Suppressor macrophage treated with lipopolysaccharide for 1 hour (primary cell): ENCODE results near the gene ALDH1B1.
"Not testable (repeated sequence)": the region's sequence is repeated elsewhere in the genome, so short reads cannot be mapped to it uniquely, and the experiment has no call there.

ENCODE experiments used
- DNase-seq, 3 donors: peaks; one replicate each; pipeline ENCODE4 v3.0.0-alpha.2; 2020 to 2022

ALDH1B1 gene

DNA sequence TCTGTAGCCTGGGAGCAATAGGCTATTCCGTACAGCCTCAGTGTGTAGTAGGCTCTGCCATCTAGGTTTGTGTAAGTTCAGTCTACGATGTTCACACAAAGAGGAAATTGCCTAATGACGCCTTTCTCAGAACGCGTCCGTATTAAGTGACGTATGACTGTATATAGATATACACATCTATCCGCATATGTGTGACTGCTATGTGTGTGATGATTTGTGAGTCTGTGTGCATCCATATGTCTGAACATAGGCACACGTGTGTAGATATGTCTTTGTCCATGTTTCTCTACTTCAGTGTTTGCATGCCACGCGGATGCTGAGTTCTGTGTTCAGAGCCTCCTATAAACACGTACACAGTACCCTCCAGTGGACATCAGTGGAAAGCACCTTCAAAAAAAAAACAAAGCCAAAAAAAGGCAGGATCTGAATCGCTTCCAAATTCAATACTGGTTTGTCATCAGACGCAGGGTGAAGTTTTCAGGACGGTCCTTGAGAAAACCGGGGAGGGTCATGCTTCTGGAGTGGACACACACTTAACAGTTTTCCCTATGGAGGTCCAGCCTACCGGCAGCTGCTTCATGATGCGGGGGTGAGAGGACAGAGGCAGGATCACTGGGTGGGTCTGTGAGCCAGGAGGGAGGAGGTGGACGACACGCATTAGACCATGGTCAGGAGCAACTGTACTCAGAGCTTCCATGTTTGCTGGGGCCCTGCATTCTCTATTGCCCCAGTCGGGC lies 29.5 kb upstream of the ALDH1B1 start:
- DNase-seq: peak; percentile 63 to 76 (median 75)

DNA sequence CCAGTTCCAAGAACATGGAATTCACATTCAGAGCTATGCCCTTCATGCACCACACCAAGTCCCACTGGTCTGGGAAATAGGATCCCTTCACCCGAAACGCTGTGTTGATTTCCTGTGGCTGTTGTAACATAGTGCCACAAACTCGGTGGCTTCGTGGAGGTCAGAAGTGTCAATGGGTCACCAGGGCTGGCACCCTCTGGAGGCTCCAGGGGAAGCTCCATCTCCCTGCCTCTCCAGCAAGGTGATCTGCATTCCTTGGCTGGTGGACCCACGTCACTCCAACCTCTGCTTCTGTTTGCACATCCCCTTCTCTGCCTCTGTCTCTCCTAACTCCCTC lies 28.9 kb upstream of the ALDH1B1 start:
- no peak for DNase-seq

DNA sequence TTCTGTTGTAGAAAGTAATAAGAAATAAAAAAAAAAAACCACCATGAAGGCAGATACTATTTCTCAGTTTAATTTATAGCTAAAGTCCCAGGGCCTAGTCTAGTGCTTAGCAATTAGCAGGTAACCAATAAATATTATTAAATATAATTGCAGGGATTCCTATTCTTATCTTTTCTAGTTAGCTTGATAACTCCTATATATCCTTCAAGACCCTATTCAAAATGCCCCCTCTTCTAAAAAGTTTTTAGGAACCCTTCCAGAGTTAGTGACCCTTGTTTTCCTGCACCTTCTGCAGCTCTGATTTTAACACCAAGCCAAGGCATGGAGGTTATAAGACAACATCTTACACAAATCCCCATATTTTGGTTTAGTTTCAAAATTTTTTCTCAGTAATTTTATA lies 24.6 kb upstream of the ALDH1B1 start:
- DNase-seq: no peak

DNA sequence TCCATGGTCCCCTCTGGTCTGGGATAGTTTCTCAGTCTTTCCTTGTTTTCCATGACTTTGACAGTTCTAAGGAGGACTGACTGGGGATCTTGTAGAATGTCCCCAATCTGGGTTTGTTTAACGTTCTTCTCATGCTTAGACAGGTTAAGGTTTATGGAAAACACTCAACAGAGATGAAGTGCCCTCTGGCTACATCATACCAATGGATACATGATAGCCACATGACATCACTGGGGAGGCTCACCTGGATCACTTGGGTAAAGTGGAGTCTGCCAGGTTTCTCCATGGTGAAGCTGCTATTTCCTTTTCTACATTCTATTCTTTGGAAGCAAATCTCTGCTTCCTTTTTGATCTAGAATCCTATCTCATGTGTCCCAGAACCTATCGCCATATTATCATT lies 23.8 kb upstream of the ALDH1B1 start:
- no peak for DNase-seq

DNA sequence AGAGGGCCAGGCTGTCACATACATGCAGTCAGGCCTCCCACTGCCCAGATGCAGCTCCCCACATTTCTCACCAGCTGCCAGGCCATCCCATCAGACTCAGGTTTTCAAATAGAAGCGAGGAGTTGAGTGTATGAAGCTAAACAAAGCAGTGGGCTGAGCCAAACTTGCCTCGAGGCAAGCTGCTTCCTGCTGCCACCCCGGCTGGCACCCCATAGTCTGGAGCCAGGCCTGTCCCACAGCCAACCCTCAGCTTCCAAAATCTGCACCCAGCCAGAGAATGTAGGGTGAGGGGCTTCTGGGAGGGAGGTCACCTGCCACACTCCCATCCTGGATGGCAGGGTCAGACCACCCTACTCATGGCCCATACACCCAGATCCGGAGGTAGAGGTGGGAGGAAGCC lies 22.3 kb upstream of the ALDH1B1 start:
- no peak for DNase-seq

DNA sequence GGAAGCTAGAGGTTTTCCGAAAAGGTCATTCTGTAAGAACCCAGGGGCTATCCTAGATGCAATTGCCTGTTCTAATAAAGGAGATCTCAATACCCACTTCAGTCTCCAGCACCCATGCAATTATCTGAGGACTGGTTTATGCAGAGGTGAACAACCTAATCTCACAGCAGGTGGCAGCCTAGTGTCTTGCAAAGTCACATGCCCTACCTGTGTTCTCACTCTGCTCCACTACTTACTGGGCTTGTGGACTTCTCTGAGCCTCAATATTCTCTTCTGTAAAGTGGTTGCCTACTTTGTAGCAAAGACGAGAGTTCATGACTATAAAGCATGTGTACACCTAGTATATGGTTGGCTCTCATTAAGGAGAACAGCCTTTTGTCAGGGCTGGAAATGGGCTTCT lies 21.0 kb upstream of the ALDH1B1 start:
- DNase-seq: no peak

DNA sequence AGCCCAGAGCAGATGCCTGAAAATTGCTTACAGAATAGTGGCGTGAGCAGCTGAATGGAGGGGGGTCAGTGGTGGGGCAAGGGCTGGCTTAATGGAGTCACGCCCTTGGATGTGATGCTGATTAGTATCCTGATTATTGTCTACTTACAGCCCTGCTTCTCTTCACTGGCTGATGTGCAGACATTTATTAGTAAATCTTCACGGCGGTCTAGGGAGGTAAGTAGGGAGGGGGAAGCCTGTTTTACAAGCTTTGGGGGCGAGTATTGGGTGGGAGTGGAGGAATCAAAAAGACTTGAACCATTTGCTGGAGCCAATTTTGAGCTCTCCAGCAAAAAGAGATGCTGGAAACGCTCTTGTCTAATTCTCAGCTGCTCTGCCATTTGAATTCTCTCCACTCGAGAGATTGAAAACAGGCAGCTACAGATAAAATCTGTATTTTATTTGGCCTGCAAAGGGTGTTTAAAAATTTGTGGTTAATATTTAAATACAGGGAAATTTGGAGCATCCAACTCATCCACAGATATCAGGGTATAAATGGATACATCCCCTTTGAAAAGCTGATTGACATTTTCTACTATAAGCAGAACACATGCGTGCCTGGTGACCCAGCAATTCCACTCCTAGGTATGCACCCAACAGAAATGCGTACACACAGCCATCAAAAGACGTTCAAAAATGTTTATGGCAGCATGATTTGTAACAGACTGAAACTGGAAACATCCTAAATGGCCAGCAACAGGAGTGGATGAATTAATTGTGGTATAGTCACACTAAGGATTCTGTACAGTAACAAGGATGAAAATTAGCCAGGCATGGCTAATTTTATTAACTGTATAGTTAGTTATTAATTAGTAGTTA lies 19.5 kb upstream of the ALDH1B1 start:
- DNase-seq: no peak

DNA sequence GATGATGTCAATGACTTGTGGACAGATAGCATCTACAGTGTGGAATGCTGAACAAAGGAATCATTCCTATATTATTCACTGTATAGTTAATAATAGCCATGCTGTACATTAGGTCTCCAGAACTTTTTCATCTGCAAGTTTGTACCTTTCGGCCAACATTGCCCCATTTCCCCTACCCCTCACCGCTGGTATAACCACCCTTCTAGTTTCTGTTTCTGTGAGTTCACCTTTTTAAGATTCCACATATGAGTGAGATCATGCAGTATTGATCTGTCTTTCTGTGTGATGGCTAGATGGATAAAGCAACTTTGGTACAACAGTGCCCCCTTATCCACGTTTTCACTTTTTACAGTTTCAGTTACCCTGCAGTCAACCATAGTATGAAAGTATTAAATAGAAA lies 18.8 kb upstream of the ALDH1B1 start:
- no peak for DNase-seq

DNA sequence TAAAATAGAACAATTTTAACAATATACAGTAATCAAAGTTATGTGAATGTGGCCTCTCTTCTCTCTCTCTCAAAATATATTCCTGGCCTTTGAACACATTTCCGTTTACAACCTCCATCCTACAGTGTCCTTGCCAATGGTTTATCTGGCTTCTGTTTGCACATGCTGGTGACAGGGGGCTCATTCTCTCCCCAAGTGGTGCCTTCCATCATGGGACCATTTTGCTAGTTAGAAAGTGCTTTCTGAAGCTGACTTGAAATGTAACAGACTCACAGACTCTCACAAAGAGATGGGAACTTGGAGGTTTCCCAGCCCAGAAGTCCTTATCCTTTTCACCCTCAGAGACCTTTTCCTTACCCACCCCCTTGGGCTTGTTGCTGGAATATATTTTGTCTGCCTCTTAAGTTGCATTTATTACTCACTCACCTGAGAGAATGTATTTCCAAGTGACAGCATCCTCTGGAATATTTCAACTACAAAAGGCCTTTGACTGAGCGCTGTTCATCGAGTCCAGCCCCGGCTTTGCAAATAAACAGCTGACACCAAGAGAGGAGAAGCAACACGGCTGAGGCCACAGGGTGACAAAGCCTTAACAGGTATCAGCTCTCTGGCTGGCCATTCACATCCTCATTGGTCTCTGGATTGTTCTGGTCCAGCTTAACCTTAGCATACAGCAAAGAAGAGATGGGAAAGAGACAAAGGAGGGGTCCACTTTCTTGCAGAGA lies 17.5 kb upstream of the ALDH1B1 start:
- DNase-seq: no peak

DNA sequence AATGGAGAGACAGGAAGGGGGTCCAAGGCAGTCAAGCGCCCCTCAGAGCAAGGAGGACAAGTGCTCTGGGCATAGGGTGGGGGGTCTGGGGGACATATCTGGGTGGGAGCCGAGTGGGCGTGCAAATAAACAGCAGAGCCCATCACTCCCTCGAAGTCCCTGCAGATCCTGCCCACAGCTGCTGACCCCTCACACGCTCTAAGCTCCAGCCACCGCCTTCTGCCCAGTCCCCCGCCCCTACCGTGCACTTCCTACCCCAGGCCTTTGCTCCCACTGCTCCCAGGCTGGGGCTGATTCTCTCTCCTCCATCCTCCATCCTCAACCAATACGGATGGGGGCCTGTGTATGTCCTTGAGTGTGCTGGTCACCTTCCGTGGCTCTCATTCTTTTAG lies 16.9 kb upstream of the ALDH1B1 start:
- no peak for DNase-seq

DNA sequence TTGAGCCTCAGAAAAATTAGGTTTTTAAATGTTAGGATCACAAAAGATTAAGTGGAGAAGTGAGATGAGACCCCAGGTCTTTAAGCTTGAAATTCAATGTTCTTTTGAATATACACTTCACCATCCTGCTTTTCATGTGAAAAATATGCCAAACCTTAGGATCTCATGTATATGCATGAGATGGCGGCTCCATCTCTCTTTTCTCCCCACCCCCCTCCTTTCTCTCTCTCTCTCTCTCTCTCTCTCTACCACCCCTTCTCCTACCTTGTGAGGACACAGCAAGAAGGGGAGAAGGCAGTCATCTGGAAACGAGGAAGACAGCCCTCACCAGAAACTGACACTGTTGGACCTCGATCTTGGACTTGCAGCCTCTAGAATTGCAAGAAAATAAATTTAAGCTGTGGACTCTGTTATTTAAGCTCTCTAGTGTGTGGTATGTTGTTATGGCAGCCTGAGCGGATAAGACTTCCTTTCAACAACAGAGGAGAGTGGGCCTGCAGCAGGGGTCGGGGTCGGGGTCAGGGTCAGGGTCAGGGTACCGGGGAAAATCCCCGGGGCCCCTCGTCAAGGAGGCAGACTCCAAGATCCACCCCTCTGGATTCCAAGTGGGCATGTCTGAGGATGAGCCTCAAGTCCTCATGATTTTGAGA lies 16.4 kb upstream of the ALDH1B1 start:
- DNase-seq: no peak

DNA sequence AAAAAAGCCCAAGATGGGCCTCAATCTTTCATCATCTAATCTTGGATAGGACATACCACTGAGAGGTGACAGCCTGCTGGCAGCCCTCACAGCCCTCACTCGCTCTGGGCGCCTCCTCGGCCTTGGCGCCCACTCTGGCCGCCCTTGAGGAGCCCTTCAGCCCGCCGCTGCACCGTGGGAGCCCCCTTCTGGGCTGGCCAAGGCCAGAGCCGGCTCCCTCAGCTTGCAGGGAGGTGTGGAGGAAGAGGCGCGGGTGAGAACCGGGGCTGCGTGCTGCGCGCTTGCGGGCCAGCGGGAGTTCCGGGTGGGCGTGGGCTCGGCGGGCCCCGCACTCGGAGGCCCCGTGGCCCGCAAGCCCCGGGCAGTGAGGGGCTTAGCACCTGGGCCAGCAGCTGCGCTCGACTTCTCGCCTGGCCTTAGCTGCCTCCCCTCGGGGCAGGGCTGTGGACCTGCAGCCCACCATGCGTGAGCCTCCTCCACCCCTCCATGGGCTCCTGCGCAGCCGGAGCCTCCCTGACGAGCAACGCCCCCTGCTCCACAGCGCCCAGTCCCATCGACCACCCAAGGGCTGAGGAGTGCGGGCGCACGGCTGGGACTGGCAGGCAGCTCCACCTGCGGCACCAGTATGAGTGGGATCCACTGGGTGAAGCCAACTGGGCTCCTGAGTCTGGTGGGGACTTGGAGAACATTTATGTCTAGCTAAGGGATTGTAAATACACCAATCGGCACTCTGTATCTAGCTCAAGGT lies 15.0 kb upstream of the ALDH1B1 start:
- not testable (repeated sequence) for DNase-seq

DNA sequence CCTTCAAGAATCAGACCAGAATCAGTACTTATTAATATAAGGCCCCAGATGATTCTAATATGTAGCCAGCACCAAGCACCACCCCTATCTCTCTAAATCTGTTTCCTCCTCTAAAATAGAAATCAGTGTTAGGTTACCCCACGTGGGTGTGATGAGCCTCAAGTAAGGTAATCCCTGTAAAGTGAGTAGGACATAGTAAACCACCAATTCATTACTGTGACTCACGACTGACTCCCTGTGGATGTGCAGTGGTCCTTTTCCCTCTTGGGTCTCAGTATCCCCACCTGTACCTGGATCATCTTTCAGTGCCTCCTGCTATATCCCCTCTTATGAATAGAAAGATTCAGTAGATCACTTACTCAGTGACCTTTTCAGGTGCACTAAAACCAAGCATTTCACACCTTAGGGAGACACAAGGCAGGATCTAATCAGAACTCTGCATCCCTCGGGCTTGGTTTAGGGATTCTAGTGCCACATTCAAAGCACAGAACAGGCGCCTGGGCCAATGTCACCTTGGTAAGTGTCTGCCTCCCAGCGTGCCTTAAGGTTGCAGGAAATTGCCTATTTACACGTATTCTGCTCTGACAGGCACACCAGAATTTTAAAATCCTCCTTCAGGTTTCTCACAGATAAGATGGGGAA lies 12.2 kb upstream of the ALDH1B1 start:
- DNase-seq: no peak

DNA sequence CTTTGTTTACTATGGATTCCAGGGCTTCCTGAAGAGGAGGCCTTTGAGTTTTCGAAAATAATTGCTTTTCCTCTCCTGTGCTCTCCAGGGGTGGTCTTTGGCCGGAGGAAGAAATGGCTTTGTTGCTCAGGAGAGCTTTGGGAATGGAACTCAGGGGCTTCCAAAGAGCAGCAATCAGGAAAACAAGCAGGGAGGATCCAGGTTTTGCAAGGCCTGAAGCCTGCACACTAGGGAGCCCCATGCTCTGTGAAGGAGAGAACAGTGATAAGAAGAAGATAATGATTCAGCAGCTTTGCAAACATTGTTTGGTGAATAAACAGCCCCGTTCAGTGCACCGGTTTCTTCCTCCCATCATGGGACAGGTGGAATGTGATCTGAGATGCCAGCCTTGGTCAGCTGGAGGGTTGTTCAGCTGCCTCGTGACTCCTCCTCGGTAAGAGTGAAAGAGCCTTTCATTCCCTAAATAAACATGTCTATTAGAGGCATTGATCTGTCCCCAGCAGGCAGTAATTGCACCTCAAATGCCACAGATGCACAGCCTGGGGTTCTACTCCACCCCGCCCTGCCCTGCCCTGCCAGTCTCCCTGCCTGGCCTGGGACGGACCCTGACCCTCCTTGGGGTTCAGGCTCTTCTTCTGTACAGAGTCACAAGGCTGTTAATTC lies 11.5 kb upstream of the ALDH1B1 start:
- no peak for DNase-seq

DNA sequence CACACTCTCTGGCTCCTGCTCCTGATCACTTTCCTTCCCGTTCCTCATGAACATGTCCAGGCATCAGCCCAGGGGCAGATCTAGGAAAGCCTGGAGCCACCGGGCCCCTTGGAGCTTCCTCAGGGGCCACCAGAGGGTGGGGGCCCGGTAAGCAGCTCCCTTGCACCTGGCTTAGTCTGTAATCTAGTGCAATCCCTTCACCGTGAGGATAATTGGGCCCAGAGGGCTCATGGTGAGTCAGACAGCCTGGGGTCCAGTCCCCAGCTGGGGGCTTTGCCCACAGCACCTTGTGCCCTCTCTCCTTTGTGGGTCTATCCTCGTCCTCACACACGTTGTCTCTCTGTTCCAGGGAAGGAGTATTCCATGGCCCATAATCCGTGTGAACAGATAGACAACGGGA lies 10.4 kb upstream of the ALDH1B1 start:
- no peak for DNase-seq

DNA sequence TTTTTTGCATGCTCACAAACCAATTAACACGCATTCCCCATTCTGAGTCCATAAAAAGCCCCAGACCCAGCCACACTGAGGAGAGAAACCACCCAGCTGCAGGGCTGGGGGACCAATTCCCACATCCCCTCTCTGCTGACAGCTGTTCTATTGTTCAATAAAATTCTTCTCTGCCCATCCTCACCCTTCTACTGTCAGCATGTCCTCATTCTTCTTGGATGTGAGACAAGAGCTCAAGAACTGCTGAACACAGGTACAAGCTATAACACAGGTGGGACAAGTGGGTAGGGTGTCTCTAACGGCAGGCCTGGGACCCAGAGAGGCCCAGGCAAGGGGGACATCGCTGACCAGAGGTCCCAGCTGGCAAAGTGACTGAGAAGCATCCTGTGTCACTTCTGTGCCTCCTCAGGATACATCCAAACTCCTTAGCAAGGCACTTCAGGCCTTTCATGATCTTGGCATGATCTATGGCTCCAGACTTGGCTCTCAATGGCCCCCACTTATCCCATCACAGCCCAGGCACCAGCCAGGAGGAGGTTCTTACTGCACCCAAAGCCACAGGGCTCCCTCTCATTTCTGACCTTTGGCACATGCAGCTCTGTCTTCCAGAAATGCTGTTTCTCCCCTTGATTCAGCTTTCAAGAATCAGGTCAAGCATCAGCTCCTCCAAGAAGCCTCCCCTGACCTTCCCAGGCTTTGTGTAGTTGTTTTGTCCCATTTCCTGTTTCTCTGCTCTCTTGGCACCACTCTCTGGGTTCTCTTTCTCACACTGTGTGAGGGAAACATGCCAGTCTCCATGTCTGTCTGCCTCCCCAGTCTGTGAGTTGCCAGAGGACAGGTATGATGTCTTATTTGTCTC lies 7.3 kb upstream of the ALDH1B1 start:
- no peak for DNase-seq

DNA sequence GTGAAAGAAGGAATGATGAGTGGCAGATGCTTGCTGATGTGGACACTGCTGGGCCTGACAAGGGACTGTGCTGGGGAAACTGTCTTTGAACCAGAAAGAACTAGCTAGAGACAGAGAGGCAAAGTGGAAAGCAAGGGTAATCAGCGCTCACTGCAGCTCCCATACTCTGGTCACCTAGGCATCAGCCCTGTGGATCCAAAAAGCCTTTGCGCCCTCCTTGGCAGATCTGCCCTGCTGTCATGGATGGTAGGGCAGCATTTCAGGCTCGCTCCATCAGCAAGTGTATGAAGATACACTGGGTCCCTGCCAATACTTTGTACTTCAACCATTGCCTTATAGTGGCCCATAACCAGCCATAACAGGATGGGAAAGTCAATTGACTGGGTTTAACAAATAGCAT lies 6.6 kb upstream of the ALDH1B1 start:
- DNase-seq: no peak

DNA sequence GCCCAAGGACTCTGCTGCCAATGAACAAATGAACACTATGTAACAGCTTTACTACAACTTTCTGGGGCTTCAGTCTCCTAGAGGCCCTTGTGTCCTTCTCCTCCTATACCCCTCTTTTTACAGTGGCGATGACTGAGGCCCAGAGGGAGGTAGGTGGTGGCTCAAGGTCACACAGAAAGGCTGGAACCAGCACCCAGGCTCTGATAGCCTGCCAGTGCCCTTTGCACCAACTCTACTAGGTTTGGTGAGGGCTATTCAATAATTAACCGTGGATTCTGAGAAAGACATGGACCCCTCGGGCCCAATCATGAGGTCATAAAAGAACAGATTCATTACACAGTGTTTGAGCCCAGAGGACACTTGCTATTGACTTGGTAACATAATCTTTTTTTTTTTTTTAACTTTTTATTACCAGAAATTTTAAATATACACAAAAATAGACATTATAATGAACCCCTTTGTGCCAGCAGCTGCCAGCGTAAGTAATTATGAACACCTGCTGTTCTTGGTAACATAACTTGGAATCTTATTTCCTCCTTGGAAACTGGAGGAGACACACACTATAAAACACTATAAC lies 6.1 kb upstream of the ALDH1B1 start:
- DNase-seq: no peak

DNA sequence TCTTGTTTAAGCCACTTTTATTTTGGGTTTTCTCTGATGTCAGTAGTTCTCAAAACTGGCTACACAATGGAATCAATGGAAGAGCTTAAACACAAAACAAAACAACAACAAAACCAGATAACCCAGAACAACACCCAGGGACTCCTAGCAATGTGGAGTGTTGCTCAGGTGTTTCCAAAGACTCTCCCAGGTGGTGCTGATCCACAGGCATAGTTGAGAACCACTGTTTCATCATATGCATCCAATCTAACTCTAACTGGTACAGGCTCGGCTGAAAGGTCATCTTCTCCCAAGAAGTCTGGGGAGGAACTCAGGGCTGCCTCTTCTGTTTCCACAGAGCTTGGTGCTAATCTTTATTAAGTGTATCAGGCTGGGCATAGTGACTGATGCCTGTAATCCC lies 5.4 kb upstream of the ALDH1B1 start:
- no peak for DNase-seq

DNA sequence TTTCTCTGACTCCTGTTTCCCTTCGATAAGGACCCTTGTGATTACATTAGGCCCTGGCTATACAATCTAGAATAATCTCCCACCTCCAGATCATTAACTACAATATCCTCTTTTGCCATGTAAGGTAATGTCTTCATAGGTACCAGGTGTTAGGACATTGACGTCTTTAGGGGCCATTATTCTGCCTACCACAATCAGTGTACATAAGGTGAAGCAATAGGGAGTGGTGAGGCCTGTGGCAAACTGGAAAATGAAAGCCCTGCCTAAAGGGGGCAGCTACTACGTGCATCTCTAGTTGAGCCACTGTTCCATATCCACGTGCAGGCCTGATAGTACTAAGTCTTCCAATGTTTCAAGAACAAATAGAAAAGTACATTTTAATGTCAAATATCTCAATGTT lies 4.8 kb upstream of the ALDH1B1 start:
- no peak for DNase-seq
